Measurements from ENCODE around the gene P4HTM.

The P4HTM gene

GRCh38 chr3:49015765-49016164 is 25.7 kb downstream of the P4HTM start:
- ChIA-PET POLR2A (interaction anchor here (0.5 to 4.4 kb wide), 3 partner anchors 8 to 410 kb away, joined by 3 to 51 read pairs (median 3); partner anchors contain the start of gene WDR6), CTCF (interaction anchor here (0.7 to 9.8 kb wide), 4 partner anchors 7 to 26 kb away, joined by 3 to 95 read pairs (median 31); partner anchors contain the start of genes IMPDH2, NDUFAF3, P4HTM and WDR6)
- no peak for DNase-seq (ENCODE audit: low read depth, low spot score)
- no peak overlapping the region for H3K4me3 ChIP-seq (ENCODE audit: low read depth, low read length)
- no peak for TF ChIP-seq CTCF (IDR thresholded peaks at IDR 0.05; ENCODE audit: insufficient read depth, low read length, missing control alignments)

DNA sequence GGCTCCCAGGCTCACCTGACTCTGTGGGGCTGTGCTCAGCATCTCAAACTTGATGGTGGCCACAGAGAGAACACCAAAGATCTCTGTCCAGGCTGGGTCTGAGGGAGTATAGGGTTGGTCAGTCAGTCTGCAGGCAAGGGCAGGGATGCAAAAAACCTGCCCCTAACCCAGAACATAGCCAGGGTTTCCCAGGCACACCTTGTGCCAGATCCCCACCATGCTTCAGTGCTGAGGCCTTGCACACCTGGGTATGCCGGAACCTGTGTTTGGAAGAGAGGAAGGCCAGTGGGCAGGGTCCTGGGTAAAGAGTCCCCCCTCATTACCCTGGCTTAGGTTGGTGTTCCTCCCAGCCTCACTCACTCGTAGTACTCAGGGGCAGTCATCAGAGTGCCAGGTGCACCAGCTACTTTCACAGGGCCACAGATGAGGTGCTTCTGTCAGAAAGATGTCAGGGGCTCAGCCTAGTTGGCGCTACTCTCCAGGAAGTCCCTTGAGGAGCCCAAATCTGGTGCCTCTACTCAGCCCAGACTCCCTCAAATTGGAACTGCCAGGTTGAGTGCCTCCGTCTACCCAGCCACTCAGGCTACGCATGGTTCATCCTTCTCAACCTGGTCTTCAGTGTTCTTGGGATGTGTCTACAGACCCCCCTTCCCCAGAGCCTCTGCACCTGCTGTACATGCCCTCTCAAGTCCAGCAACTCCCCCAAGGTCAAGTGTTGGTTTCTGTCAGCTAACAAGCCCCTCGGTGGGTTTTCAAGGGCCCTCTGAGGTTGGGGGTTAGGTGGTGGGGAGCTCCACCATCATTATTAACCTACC is 26.6 kb downstream of the P4HTM start:
- POLR2A ChIA-PET = interaction anchor here (0.5 to 4.4 kb wide), 4 partner anchors 9 to 433 kb away, joined by 3 to 51 read pairs (median 10); partner anchors contain the start of genes IMPDH2 and WDR6
- CTCF ChIA-PET = interaction anchor here (1.2 to 9.8 kb wide), 4 partner anchors 10 to 28 kb away, joined by 3 to 95 read pairs (median 8); partner anchors contain the start of genes IMPDH2 and WDR6
- no peak for DNase-seq (ENCODE audit: low read depth, low spot score)
- TF ChIP-seq CTCF (IDR thresholded peaks at IDR 0.05; ENCODE audit: insufficient read depth, low read length, missing control alignments) = no peak
- no peak overlapping the region for H3K4me3 ChIP-seq (ENCODE audit: low read depth, low read length)

DNA sequence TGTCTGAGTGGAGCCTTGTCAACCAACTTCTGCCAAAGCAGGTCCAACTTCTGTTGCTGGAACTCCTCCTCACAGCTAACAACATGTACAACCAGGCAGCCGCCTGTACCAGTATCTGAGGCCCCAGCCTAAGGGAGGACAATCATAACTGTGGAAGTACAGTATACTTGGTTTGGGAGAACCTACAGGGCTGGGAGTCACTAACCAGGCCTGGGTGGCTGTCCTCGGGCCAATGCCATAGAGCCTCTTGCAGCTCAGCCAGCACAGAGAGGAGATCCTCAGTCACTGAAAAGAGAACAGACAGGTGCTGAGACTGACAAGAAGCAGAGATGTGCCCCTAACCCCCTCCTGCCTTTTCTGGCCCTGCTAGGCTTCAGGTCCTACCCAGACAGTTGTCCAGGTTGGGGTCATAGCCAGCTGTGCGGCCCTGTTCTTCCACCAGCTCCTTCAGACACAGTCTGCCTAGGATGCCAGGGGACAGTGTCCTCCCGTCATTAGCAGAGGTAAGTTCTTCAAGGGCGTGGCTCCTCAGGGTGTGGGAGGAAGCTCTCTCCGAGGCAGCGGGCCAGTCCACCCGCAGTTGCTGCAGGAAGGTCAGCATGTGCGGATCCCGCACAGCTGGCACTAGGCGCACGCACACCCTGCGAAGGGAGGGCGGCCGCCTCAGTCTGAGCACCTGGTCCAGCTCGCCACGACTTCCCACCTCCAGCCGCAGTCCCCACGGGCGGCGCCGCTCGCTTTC is 27.4 kb downstream of the P4HTM start:
- ChIA-PET CTCF (interaction anchor here (1.4 to 9.8 kb wide), 3 partner anchors 11 to 29 kb away, joined by 3 to 95 read pairs (median 14); partner anchors contain the start of gene WDR6), POLR2A (interaction anchor here (0.5 to 4.4 kb wide), 5 partner anchors 10 to 433 kb away, joined by 3 to 51 read pairs (median 5); partner anchors contain the start of genes IMPDH2 and WDR6)
- H3K4me3 ChIP-seq (ENCODE audit: low read depth, low read length) = peak overlapping the region; percentile 79
- no peak for DNase-seq (ENCODE audit: low read depth, low spot score)
- TF ChIP-seq CTCF (IDR thresholded peaks at IDR 0.05; ENCODE audit: insufficient read depth, low read length, missing control alignments) = no peak

DNA sequence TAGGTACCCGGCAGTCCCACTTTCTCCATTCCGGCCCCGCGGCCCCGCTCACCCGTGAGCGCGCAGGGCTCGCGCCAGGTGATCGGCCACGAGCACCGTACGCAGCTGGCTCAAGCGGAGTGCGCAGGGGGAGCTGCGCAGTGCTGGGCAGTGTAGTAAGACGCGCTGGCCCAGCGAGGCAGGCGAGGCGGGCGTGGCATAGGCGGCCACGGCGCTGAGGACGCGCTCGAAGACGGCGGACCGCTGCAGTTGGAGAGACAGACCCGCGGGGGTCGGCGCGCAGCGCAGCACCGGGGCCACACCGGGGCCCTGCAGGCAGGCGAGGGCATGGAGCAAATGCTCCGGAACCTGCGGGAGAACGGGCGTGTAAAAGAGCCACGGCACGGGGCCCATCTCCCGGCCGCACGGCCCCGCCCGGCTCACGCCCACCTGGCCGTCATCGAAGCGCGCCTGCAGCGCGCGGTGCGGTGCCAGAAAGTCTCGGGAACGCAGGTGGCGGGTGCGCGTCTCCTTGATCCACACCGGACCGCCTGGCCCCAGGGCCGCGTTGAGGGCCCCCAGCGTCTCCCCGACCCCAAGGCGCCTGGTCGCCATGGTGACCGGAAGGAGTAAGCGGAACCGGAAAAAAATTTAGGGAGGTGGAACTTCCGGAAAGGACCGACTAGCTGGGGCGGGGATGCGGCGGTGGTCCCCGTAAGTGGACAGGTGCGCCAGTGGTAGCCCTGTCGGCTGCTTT is 28.1 kb downstream of the P4HTM start, which contains the start of gene DALRD3:
TSS of gene DALRD3 (minus strand) at position 610 of the 736 bp plus-strand sequence. CDS start at position 594, 16 bp downstream.
- CTCF ChIA-PET = interaction anchor here (1.4 to 9.8 kb wide), 3 partner anchors 11 to 29 kb away, joined by 3 to 95 read pairs (median 14); partner anchors contain the start of gene WDR6

DNA sequence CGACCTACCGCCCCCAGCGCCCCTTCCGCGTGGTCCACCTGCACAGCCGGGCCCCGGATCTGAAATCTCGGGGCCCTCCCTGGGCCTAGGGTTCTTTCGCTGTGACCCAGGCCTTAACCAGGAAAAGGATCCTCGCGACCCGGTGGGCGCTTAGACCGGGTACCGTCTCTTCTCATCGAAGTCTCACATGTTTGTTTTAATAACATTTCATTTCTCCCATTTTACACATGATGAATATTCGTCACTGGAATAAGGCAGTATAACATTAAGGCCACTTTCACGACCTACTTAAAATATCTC is 28.6 kb downstream of the P4HTM start:
- peak overlapping the region; percentile 79 for H3K4me3 ChIP-seq (ENCODE audit: low read depth, low read length)
- CTCF ChIA-PET = interaction anchor here (9.8 kb wide), 1 partner anchor 12 kb away, joined by 95 read pairs; the partner anchor contains the start of gene WDR6
- TF ChIP-seq CTCF (IDR thresholded peaks at IDR 0.05; ENCODE audit: insufficient read depth, low read length, missing control alignments) = no peak

More for the DNA sequence above, 28.1 kb downstream of the P4HTM start, which contains the start of gene DALRD3:
- POLR2A ChIA-PET = interaction anchor here (0.7 to 4.4 kb wide), 4 partner anchors 10 to 28 kb away, joined by 3 to 51 read pairs (median 10); partner anchors contain the start of genes IMPDH2, P4HTM and WDR6
- no peak for DNase-seq (ENCODE audit: low read depth, low spot score)
- H3K4me3 ChIP-seq (ENCODE audit: low read depth, low read length) = peak within 1 kb of the TSS; percentile 79
- TF ChIP-seq CTCF (IDR thresholded peaks at IDR 0.05; ENCODE audit: insufficient read depth, low read length, missing control alignments) = no peak

More for the DNA sequence above, 28.6 kb downstream of the P4HTM start:
- POLR2A ChIA-PET = interaction anchor here (1.0 to 4.4 kb wide), 3 partner anchors 11 to 29 kb away, joined by 3 to 51 read pairs (median 17); partner anchors contain the start of genes IMPDH2, P4HTM and WDR6
- no peak for DNase-seq (ENCODE audit: low read depth, low spot score)

Data from AG04449 (cell line).